Stimulated activated memory B cell treated with anti-CD40 and anti-IgM and Interleukin-4, amounts not matched to agents 10 μg/mL and 1 μg/mL and 100 μg/mL, for 72 hours (primary cell): Measurements from ENCODE around the gene SLC4A1.

Source experiments
- ATAC-seq: fragments of 150-1000 bp; cut with Tn5 transposase; 2 replicates; pipeline ENCODE4 v1.10.0; 2021
- H3K27ac Mint-ChIP-seq: one replicate; pipeline ENCODE4 v1.8.0; 2022; ENCODE audit warnings: mild to moderate bottlenecking, mixed read lengths
- H3K27me3 Mint-ChIP-seq: one replicate; pipeline ENCODE4 v1.8.0; 2022; ENCODE audit warnings: mixed read lengths
- H3K36me3 Mint-ChIP-seq: one replicate; pipeline ENCODE4 v1.8.0; 2022; ENCODE audit warnings: mixed read lengths
- H3K4me1 Mint-ChIP-seq: one replicate; pipeline ENCODE4 v1.8.0; 2022; ENCODE audit warnings: mixed read lengths
- H3K4me3 Mint-ChIP-seq: one replicate; pipeline ENCODE4 v1.8.0; 2022; ENCODE audit warnings: mild to moderate bottlenecking, moderate library complexity, mixed read lengths
- H3K9me3 Mint-ChIP-seq: one replicate; pipeline ENCODE4 v1.8.0; 2022; ENCODE audit warnings: mixed read lengths

SLC4A1 gene

GRCh38 chr17:44307387-44308186, 39.7 kb upstream of the SLC4A1 start:
- Mint-ChIP-seq H3K4me3 (peak overlapping the region; percentile 32), H3K4me1 (peaks cover 22% of the 10 kb centered on the region), H3K27ac (no peak overlapping the region), H3K9me3 (no peaks in the 10 kb centered on the region), H3K36me3 (no peaks in the 10 kb centered on the region), H3K27me3 (peaks cover 57% of the 10 kb centered on the region)
- ATAC-seq = peak; percentile 6

- Mint-ChIP-seq H3K4me1 (peaks cover 13% of the 10 kb centered on the region), H3K27ac (no peak overlapping the region), H3K36me3 (no peaks in the 10 kb centered on the region), H3K4me3 (no peak overlapping the region), H3K9me3 (no peaks in the 10 kb centered on the region), H3K27me3 (peaks cover 54% of the 10 kb centered on the region)
- no peak for ATAC-seq
Measured at GRCh38 chr17:44304651-44305050, 36.7 kb upstream of the SLC4A1 start.

- Mint-ChIP-seq H3K4me1 (no peaks in the 10 kb centered on the region), H3K4me3 (no peak overlapping the region), H3K9me3 (no peaks in the 10 kb centered on the region), H3K27me3 (peaks cover 17% of the 10 kb centered on the region), H3K27ac (no peak overlapping the region), H3K36me3 (no peaks in the 10 kb centered on the region)
- no peak for ATAC-seq
Measured at GRCh38 chr17:44297975-44298374, 30.0 kb upstream of the SLC4A1 start.

GRCh38 chr17:44293509-44294226, 25.7 kb upstream of the SLC4A1 start:
- Mint-ChIP-seq H3K4me1 (peaks cover under 1% of the 10 kb centered on the region), H3K9me3 (no peaks in the 10 kb centered on the region), H3K27ac (no peak overlapping the region), H3K27me3 (peaks cover 15% of the 10 kb centered on the region), H3K4me3 (no peak overlapping the region), H3K36me3 (no peaks in the 10 kb centered on the region)
- no peak for ATAC-seq

- peaks cover 29% of the 10 kb centered on the region for H3K27me3 Mint-ChIP-seq
- peaks cover 5% of the 10 kb centered on the region for H3K4me1 Mint-ChIP-seq
- H3K27ac Mint-ChIP-seq = no peak overlapping the region
- no peaks in the 10 kb centered on the region for H3K36me3 Mint-ChIP-seq
- H3K9me3 Mint-ChIP-seq = no peaks in the 10 kb centered on the region
- ATAC-seq = no peak
- H3K4me3 Mint-ChIP-seq = no peak overlapping the region
Measured at GRCh38 chr17:44287651-44288050, 19.7 kb upstream of the SLC4A1 start.

- no peak for ATAC-seq
Measured at GRCh38 chr17:44284024-44284400, 16.1 kb upstream of the SLC4A1 start.

GRCh38 chr17:44283344-44284023, 15.5 kb upstream of the SLC4A1 start:
- H3K27ac Mint-ChIP-seq = no peak overlapping the region
- H3K4me1 Mint-ChIP-seq = peaks cover 17% of the 10 kb centered on the region
- H3K27me3 Mint-ChIP-seq = peaks cover 19% of the 10 kb centered on the region
- ATAC-seq = no peak
- H3K9me3 Mint-ChIP-seq = no peaks in the 10 kb centered on the region
- H3K36me3 Mint-ChIP-seq = no peaks in the 10 kb centered on the region
- no peak overlapping the region for H3K4me3 Mint-ChIP-seq

More at GRCh38 chr17:44284024-44284400, 16.1 kb upstream of the SLC4A1 start:
- Mint-ChIP-seq H3K4me3 (no peak overlapping the region), H3K36me3 (no peaks in the 10 kb centered on the region), H3K27ac (no peak overlapping the region), H3K27me3 (peaks cover 24% of the 10 kb centered on the region), H3K9me3 (no peaks in the 10 kb centered on the region), H3K4me1 (peaks cover 20% of the 10 kb centered on the region)

- peaks cover 7% of the 10 kb centered on the region for H3K27me3 Mint-ChIP-seq
- no peaks in the 10 kb centered on the region for H3K9me3 Mint-ChIP-seq
Measured at GRCh38 chr17:44282264-44282663, 14.3 kb upstream of the SLC4A1 start.

GRCh38 chr17:44281570-44281969, 13.6 kb upstream of the SLC4A1 start:
- no peak for ATAC-seq
- Mint-ChIP-seq H3K27ac (peak overlapping the region; percentile 35), H3K36me3 (no peaks in the 10 kb centered on the region), H3K9me3 (no peaks in the 10 kb centered on the region), H3K4me3 (no peak overlapping the region), H3K27me3 (peaks cover 6% of the 10 kb centered on the region), H3K4me1 (peaks cover 14% of the 10 kb centered on the region)

More at GRCh38 chr17:44282264-44282663, 14.3 kb upstream of the SLC4A1 start:
- ATAC-seq = no peak
- no peaks in the 10 kb centered on the region for H3K36me3 Mint-ChIP-seq
- H3K27ac Mint-ChIP-seq = no peak overlapping the region
- no peak overlapping the region for H3K4me3 Mint-ChIP-seq
- H3K4me1 Mint-ChIP-seq = peaks cover 14% of the 10 kb centered on the region

- Mint-ChIP-seq H3K4me1 (peaks cover 14% of the 10 kb centered on the region), H3K36me3 (no peaks in the 10 kb centered on the region), H3K27ac (peak overlapping the region; percentile 40), H3K9me3 (no peaks in the 10 kb centered on the region), H3K27me3 (peaks cover 6% of the 10 kb centered on the region), H3K4me3 (no peak overlapping the region)
- ATAC-seq = no peak
Measured at GRCh38 chr17:44280392-44280937, 12.5 kb upstream of the SLC4A1 start.

- Mint-ChIP-seq H3K27ac (peak overlapping the region; percentile 40), H3K9me3 (no peaks in the 10 kb centered on the region), H3K27me3 (peaks cover 12% of the 10 kb centered on the region), H3K4me3 (no peak overlapping the region), H3K36me3 (no peaks in the 10 kb centered on the region), H3K4me1 (peaks cover 14% of the 10 kb centered on the region)
- peak; percentile 91 for ATAC-seq
Measured at GRCh38 chr17:44279666-44280391, 11.9 kb upstream of the SLC4A1 start.

GRCh38 chr17:44279346-44279665, 11.4 kb upstream of the SLC4A1 start:
- Mint-ChIP-seq H3K4me3 (no peak overlapping the region), H3K9me3 (no peaks in the 10 kb centered on the region), H3K4me1 (peaks cover 14% of the 10 kb centered on the region), H3K27ac (no peak overlapping the region), H3K36me3 (no peaks in the 10 kb centered on the region), H3K27me3 (peaks cover 17% of the 10 kb centered on the region)
- no peak for ATAC-seq

GRCh38 chr17:44277976-44278375, 10.0 kb upstream of the SLC4A1 start:
- Mint-ChIP-seq H3K36me3 (no peaks in the 10 kb centered on the region), H3K4me1 (peaks cover 15% of the 10 kb centered on the region), H3K9me3 (no peaks in the 10 kb centered on the region), H3K27ac (no peak overlapping the region), H3K27me3 (peaks cover 25% of the 10 kb centered on the region), H3K4me3 (no peak overlapping the region)
- no peak for ATAC-seq

GRCh38 chr17:44273607-44274006, 5.7 kb upstream of the SLC4A1 start:
- Mint-ChIP-seq H3K27ac (no peak overlapping the region), H3K4me3 (no peak overlapping the region), H3K9me3 (no peaks in the 10 kb centered on the region), H3K27me3 (peaks cover 34% of the 10 kb centered on the region), H3K4me1 (peaks cover 7% of the 10 kb centered on the region), H3K36me3 (no peaks in the 10 kb centered on the region)
- ATAC-seq = no peak

- no peak overlapping the region for H3K27ac Mint-ChIP-seq
- H3K27me3 Mint-ChIP-seq = peaks cover 34% of the 10 kb centered on the region
- ATAC-seq = no peak
- peaks cover 7% of the 10 kb centered on the region for H3K4me1 Mint-ChIP-seq
- no peaks in the 10 kb centered on the region for H3K36me3 Mint-ChIP-seq
- no peak overlapping the region for H3K4me3 Mint-ChIP-seq
- no peaks in the 10 kb centered on the region for H3K9me3 Mint-ChIP-seq
Measured at GRCh38 chr17:44272954-44273353, 5.0 kb upstream of the SLC4A1 start.
